ENCODE measurements around the gene COLQ. TPM values are rescaled to one million over a fixed set of nuclear protein-coding genes. Genes with fewer than 3 reads are reported as not detected.

The COLQ gene
- total RNA-seq, 3 donors from 2014 or later: 1.1 to 3.0 (median 1.5) TPM

- ATAC-seq: peak; percentile 20
- no peaks in the 10 kb centered on the region for H3K4me1 ChIP-seq (ENCODE audit: low read depth)
- TF ChIP-seq CTCF (IDR thresholded peaks at IDR 0.05): no peak
Measured at GRCh38 chr3:15528854-15529537, 7.5 kb upstream of the COLQ start.

GRCh38 chr3:15527031-15527459, 5.5 kb upstream of the COLQ start:
- Histone ChIP-seq H3K9me3 (no peaks in the 10 kb centered on the region), H3K4me3 (no peak overlapping the region), H3K4me1 (ENCODE audit: low read depth) (no peaks in the 10 kb centered on the region), H3K36me3 (ENCODE audit: low read depth) (no peaks in the 10 kb centered on the region)
- no peak for TF ChIP-seq CTCF (IDR thresholded peaks at IDR 0.05)
- DNase-seq: no peak
- intact Hi-C loops (cut with DNase I, micrococcal nuclease): no loop called here
- no peak for ATAC-seq

More at GRCh38 chr3:15528854-15529537, 7.5 kb upstream of the COLQ start:
- intact Hi-C loops (cut with DNase I, micrococcal nuclease): no loop called here
- H3K9me3 ChIP-seq: no peaks in the 10 kb centered on the region
- H3K36me3 ChIP-seq (ENCODE audit: low read depth): no peaks in the 10 kb centered on the region
- H3K4me3 ChIP-seq: no peak overlapping the region
- no peak for DNase-seq

DNA sequence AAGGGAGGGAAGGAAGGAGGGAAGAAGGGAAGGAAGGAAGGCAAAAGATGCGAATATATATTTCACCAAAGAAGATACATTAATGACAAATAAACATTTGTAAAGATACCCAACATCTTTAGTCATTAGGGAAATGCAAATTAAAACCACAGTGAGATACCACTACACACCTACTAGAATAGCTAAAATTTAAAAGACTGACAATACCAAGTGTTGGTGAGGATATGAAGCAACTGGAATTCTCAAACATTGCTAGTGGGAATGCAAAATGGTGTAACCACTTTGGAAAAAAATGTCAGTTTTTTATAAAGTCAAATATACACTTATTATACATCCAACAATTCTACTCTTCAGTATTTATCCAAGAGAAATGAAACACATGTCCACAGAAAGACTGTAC, 4.3 kb upstream of the COLQ start:
- DNase-seq (no peak), ATAC-seq (no peak)
- H3K4me3 ChIP-seq: no peak overlapping the region
- intact Hi-C loops (cut with DNase I, micrococcal nuclease): no loop called here
- no peak for TF ChIP-seq CTCF (IDR thresholded peaks at IDR 0.05)
- H3K9me3 ChIP-seq: no peaks in the 10 kb centered on the region
- H3K36me3 ChIP-seq (ENCODE audit: low read depth): no peaks in the 10 kb centered on the region
- no peaks in the 10 kb centered on the region for H3K4me1 ChIP-seq (ENCODE audit: low read depth)

GRCh38 chr3:15523660-15524417, 2.3 kb upstream of the COLQ start:
- Histone ChIP-seq H3K4me1 (ENCODE audit: low read depth) (no peaks in the 10 kb centered on the region), H3K9me3 (no peaks in the 10 kb centered on the region), H3K4me3 (no peak overlapping the region), H3K36me3 (ENCODE audit: low read depth) (no peaks in the 10 kb centered on the region)
- DNase-seq: no peak
- no peak for TF ChIP-seq CTCF (IDR thresholded peaks at IDR 0.05)
- intact Hi-C loops (cut with DNase I, micrococcal nuclease): no loop called here
- no peak for ATAC-seq

DNA sequence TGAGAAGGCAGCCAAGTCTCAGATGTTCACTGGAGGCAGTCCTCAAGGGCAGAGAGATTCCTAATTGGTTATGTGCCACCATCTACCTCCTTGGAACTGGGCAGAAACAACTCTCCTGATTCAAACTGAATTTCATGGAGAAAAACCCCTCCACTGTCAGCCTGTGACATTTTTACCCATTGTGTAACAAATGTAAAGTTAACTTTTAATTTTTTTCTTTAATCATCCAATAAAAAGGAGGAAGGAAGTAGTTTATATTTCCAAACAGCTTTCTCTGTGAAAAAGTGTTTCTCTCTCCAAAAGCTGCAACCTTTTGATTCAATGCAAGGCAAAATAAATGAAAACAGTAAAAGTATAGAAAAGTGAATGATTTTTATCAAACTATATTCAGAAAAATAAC, 510 bp upstream of the COLQ start:
- intact Hi-C loops (cut with DNase I, micrococcal nuclease): no loop called here
- Histone ChIP-seq H3K36me3 (ENCODE audit: low read depth) (no peaks in the 10 kb centered on the region), H3K4me1 (ENCODE audit: low read depth) (no peaks in the 10 kb centered on the region), H3K4me3 (no peak overlapping the region), H3K9me3 (no peaks in the 10 kb centered on the region)
- ATAC-seq (no peak), DNase-seq (no peak)
- no peak for TF ChIP-seq CTCF (IDR thresholded peaks at IDR 0.05)

Measured in mucosa of descending colon (tissue), 3 donors.